ENCODE measurements around the gene THOC6. TPM values are rescaled to one million over a fixed set of nuclear protein-coding genes. Genes with fewer than 3 reads are reported as not detected.

The THOC6 gene
- total RNA-seq, 1 experiment from 2014 or later = 43.5 TPM

DNA sequence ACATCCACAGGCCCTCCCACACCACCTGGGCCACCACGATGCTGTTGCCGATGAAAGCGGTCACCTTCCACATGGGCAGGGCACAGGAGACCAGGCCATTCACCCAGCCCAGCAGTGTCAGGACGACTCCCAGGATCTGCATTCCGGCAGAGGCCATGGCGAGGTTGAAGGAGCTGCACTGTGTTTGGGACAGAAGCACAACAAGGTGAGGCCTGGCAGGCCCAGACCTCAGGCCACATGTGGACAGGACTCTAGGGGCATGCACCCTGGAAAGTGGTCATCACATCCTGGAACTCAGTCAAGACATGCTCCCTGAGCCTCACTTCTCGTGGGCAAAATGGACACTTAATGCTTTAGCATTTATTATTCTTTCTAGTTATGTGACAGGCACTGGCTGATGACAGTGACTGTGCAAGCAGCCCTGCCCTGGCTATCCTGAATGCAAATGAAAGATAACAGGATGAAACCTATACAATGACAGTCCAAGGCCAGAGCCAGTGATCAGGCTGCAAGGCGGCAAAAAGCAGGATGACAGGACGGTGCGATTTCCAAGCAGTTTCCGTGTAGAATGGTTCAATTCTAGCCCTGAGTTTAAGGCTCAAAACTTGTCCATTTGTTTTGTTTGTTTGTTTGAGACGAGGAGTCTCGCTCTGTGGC, 7.8 kb upstream of the THOC6 start:
- DNase-seq (ENCODE audit: low spot score) = no peak

DNA sequence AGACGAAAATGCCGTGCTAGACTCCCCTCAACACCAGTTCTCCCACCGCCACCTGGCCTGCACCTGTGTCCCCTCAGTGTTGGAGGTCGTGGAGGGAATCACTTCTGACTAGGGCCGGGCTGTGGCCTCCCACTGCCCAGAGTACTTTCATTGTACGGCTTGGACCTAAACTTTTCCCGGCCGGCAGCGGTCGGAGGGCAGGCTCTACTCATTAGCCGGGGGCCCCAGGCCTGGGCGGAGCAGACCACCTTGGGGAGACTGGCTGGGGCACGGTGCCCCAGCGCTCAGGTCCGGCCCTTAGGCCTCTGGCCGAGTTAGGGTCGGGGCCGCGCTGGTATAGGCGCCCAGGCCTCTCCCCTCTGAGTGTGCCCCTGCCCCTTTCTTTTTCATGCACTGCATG, 6.5 kb upstream of the THOC6 start:
- DNase-seq (ENCODE audit: low spot score) = no peak

DNA sequence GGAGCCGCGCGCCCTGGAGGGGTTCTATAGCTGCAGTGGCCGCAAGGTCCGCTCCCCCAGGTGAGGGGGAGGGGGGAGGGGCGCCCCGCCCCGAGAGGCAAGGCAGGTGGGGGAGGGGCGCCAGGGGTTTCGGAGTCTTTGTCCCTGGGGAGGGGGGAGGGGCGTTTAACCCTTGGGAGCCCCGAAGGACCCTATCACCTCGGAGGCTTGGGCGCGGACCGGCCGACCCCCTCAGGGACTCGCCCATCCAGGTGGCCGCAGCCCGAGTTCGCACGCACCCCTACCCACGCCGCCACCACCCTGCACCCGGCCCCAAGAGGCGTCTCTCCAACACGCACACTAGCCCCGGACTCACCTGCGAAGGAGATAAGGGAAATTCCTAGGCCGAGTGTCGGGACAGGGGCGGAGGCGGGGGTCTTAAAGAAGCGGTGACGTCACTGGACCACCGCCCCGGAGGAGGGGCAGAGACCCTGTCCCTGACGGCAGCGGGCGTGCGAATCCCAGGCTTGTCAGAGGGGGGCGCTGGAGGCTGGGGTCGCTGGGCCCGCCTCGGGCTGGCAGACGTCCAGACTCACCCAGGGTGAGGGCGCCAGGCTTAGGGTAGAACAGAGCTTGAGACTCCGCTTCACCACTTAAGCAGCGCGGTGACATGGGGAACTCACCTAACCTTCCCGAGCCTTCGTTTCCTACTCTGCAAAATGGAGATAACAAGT, 5.9 kb upstream of the THOC6 start, which contains the start of gene CLDN6:
Gene CLDN6 (minus strand): TSS at position 390 of the 713 bp plus-strand sequence. CDS start 2,162 bp downstream, outside the sequence.
- DNase-seq (ENCODE audit: low spot score) = no peak

DNA sequence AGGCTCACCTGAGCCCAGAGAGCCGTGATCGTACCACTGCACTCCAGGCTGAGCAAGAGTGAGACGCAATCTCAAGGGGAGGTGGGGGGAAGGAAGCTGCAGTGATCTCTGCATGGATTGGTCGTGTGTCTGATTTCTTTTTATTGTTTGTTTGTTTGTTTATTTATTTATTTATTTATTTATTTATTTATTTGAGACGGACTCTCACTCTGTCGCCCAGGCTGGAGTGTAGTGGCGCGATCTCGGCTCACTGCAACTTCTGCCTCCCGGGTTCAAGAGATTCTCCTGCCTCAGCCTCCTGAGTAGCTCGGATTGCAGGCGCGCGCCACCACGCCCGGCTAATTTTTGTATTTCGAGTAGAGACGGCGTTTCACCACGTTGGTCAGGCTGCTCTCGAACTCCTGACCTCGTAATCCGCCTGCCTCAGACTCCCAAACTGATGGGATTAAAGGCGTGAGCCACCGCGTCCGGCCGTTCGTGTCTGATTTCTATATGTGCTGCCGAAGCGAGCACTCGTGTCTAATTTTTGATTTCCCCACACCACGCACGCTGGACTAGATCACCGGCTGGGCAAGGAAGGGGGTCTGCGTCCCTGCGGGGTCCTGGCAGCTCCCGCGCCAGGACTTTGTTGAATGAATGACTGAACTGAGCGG, 4.1 kb upstream of the THOC6 start:
- DNase-seq (ENCODE audit: low spot score) = no peak

DNA sequence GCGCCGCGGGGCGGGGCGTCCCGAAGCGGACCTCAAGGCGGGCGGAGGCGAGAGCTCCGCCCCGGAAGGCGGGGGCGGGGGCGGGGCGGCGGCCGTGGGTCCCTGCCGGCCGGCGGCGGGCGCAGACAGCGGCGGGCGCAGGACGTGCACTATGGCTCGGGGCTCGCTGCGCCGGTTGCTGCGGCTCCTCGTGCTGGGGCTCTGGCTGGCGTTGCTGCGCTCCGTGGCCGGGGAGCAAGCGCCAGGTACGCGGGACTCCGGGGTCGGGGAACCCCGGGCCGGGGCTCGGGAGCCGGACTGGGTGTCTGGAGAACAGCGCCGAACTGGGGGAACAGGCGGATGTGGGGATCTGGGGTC, 3.6 kb upstream of the THOC6 start, which contains the start of gene TNFRSF12A:
Gene TNFRSF12A (plus strand): TSS at position 122 of the 357 bp plus-strand sequence. CDS start 30 bp downstream, at position 152.
- DNase-seq (ENCODE audit: low spot score) = peak; percentile 63

DNA sequence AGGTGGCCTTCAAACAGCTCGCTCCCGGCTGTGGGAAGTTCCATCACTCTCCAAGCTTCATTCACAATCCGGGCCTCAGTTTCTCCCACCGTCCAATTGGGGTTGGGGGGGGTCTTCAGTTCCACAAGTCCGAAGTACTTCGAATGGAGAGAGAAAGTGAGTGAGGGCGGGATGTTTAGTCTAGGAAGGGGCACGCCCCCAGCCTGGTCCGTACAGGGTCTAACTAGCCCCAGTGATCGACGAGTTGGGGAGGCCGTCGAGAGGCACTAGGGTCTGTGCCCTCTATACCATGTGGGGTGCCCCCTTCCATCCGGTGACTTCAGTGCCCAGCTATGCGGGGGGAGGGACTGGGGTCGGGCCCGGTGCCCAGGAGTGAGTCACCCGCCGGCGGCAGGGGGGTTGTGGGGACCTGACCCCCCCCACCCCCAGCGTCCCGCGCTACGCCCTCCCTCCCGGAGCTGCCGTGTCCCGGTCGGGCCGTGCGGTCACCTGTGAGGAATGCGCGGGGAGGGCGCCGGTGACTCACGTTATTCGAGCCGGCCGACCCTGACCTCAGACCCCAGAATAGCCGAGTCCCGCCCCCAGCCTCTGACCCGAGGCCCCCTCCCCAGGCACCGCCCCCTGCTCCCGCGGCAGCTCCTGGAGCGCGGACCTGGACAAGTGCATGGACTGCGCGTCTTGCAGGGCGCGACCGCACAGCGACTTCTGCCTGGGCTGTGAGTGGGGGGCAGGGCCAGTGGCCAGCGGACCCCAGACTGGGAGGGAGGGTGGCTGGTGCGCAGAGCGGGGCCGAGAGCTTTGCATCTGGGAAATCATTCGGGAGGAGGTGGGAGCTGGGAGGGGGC, 3.0 kb upstream of the THOC6 start:
- DNase-seq (ENCODE audit: low spot score) = peak; percentile 89

DNA sequence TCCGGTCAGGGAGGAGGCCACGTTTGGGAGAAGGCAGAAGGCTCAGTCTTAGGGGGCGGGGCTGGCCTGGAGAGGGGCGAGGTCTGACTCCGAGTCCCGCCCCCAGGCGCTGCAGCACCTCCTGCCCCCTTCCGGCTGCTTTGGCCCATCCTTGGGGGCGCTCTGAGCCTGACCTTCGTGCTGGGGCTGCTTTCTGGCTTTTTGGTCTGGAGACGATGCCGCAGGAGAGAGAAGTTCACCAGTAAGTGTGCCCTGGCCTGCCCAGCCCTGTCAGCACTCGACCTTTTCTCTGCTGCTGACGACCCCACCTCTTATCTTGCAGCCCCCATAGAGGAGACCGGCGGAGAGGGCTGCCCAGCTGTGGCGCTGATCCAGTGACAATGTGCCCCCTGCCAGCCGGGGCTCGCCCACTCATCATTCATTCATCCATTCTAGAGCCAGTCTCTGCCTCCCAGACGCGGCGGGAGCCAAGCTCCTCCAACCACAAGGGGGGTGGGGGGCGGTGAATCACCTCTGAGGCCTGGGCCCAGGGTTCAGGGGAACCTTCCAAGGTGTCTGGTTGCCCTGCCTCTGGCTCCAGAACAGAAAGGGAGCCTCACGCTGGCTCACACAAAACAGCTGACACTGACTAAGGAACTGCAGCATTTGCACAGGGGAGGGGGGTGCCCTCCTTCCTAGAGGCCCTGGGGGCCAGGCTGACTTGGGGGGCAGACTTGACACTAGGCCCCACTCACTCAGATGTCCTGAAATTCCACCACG, 2.2 kb upstream of the THOC6 start:
- DNase-seq (ENCODE audit: low spot score) = peak; percentile 85

DNA sequence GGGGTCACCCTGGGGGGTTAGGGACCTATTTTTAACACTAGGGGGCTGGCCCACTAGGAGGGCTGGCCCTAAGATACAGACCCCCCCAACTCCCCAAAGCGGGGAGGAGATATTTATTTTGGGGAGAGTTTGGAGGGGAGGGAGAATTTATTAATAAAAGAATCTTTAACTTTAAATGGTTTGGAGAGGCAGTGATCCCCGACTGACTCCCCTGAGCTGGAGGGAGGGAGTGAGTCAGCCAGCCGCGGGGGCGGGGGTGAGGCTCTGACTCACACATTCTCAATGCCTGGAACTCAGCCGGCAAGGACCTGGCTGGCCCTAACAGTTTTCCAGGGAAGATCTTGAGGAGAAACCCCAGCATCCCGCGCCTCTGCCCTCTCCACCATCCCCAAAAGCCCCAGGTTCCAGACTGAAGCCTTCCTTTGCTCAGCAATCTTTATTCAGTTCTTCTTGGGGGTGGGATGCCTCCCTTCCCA, 1.6 kb upstream of the THOC6 start:
- DNase-seq (ENCODE audit: low spot score) = peak; percentile 92

DNA sequence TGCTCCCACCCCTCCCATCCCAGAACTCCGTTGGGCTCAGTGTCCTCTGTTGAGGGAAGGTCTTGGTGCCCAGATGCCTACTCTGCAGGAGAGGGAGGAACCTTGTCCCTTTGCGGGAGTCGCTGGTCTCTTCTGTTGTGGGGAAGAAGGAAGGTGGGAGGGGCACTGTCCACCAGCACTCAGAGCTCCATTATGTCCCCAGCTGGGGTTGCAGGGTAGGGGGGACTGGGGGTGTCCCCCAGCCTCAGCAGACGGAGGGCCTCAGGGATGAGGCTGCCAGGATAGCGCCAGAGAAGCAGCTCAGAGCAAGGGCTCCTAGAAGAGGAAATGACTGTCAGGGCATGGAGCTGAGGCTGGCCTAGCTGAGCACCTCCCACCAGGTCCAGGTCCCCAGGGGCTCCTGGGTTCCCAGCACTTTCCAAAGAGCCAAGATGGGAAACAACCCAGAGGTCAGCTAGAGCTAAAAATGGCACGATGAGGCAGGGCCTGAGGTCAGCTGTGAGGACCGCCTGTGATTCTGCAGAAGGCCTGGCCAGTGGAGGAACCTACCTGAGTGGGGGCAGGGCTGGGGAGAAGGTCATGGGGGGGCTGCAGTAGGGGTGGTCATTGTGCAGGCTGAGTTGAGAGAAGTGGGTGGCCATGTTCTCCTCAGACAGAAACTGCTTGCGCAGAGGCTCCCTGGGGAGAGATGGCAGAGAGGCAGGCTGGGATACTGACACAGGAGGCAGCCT, 986 bp upstream of the THOC6 start:
- DNase-seq (ENCODE audit: low spot score) = peak; percentile 39

DNA sequence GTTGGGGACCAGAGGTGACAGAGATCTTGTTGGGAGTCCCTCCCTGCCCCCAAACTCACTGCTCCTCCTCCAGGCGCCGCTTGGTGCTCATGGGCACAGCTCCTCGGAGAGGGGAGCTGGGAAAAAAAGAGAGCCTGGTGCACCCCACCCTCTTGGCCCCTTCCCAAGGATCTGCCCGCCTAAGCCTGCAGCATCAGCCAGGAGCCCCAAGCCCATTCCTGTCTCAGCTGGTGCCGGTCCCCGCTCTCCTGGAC, 493 bp upstream of the THOC6 start:
- peak; percentile 89 for DNase-seq (ENCODE audit: low spot score)

DNA sequence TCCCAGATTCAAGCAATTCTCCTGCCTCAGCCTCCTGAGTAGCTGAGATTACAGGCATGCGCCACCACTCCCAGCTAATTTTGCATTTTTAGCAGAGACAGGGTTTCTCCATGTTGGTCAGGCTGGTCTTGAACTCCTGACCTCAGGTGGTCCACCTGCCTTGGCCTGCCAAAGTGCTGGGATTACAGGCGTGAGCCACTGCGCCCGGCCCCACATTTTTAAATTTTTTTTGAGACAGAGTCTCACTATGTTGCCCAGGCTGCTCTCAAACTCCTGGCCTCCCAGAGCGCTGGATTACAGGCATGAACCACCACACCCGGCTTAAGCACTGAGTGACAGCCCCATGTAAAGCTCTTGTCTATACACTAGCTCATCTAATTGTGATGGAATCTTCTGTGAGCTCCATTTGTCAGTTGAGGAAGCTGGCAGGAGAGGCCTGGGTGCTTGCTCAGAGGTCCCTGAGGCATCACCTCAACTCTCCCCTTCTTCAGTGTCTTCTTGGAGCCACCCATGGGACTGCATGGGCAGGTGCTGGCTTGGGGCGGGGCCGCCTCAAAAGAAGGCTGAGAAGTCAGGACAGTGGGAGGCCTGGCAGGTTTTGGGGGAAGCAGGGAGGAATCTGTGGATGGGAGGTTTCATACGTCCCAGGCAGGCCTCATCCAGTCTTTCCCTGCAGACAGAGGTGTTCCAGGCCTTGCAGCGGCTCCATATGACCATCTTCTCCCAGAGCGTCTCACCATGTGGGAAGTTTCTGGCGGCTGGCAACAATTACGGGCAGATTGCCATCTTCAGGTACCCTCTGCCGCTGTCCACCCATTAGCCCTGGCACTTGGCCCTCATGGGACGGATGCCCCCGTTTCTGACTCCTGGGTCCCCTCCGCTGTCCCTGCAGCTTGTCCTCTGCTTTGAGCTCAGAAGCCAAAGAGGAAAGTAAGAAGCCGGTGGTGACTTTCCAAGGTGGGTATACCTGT, 1.5 kb downstream of the THOC6 start:
- no peak for DNase-seq (ENCODE audit: low spot score)

DNA sequence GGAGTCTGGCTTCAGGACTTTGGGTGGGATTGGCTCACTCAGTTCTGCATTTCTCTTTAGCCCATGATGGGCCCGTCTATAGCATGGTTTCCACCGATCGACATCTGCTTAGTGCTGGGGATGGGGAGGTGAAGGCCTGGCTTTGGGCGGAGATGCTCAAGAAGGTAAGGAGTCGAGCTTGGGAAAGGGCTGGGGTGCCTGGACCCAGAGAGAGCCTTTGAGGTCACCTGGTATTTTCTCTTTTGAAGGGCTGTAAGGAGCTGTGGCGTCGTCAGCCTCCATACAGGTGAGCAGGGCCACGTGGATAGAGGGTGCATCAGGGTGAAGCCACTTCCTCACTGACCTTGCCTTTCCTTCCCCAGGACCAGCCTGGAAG, 2.2 kb downstream of the THOC6 start:
- DNase-seq (ENCODE audit: low spot score) = no peak

DNA sequence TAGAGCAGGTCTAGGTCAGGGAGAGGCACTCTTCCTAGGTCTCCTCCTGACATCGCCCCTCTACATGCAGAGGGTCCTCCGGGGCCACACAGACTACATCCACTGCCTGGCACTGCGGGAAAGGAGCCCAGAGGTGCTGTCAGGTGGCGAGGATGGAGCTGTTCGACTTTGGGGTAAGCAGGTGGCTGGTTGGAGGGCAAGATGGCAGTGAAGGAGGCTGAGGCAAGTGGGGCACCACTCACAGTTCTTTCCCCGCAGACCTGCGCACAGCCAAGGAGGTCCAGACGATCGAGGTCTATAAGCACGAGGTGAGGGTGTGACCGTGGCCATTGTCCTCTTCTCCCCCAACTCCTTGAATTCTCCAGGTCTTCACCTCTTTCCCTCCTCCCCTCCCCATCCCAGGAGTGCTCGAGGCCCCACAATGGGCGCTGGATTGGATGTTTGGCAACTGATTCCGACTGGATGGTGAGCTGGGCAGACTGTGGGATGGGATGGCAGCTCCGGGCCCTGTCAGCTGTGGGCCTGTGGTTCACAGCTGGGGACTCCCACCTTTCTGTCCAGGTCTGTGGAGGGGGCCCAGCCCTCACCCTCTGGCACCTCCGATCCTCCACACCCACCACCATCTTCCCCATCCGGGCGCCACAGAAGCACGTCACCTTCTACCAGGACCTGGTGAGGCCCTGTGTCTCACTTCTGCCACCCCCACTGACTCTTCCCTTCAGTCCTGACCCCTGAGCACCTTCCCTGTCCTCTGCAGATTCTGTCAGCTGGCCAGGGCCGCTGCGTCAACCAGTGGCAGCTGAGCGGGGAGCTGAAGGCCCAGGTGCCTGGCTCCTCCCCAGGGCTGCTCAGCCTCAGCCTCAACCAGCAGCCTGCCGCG, 3.0 kb downstream of the THOC6 start:
- no peak for DNase-seq (ENCODE audit: low spot score)

DNA sequence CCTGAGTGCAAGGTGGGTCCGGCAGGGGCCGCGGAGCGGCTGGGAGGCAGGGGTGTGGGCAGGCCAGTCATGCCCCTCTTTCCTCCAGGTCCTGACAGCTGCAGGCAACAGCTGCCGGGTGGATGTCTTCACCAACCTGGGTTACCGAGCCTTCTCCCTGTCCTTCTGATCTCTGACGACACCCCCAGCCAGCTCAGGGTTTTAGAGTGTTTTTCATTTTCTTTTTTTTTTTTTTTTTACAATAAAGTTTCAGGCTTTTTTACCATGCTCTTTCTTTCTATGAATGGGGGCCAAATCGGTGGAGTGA, 3.6 kb downstream of the THOC6 start:
- DNase-seq (ENCODE audit: low spot score) = no peak

DNA sequence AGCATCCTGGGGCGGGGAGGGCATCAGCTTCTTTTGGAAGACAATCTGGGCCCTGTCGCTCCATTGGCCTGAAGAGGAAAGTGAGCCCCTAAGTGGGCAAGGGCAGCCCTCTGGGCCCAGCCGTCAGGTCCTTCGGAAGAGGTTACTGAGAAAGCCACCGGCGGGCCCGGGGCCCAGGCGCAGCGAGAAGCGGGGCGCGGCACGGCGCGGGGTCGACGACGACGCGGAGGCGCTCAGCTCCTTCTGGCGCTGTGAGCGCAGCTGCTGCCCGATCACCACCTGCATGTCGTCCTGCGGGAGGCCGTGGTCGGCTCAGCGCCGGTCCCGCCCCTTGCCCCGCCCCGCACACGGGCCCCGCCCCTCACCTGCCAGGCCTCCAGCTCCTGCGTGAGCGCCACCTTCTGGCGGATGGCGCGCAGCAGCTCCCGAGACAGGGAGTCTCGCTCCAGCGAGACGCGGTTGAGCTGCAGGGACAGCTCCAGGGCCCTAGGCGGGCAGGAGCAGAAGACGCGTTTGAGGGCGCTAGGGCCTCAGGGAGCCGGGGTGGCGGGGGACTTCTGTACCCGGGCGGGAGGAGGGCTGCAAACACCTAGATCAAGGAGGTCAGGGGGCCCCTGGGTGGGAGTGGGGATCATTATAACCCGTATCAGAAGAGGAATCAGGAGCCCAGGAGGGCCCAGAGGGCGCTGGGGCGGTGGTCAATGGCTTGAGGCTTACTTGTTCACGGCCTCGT, 4.3 kb downstream of the THOC6 start:
- no peak for DNase-seq (ENCODE audit: low spot score)

DNA sequence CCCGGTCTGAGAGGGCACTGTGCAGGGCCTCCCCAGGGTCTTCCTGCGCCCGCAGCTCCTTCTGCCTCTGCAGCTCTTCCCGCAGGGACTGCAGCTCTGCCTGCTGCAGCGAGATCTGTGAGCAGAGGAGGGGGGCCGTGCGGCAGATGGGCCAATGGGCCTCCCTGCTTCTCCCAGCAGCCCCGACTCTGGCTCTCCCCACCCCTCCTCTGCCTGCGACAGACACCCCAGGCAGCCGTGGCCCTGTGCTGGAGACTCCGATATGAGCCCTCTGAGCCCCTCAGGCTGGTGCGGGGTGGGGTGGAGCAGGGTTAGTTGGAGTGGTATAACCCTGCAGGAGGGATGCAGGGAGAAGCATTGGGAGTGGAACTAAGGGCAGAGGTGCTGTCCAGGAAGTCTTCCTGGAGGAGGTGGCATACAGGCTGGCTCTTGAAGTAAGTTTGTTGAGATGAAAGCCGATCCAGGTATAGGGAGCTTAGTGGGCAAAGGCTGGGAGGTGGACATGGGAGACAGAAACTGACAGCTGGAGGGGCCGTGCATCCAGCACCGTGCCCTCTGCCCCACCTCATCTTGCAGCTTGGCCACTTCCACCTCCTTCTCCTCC, 5.0 kb downstream of the THOC6 start:
- DNase-seq (ENCODE audit: low spot score) = no peak

DNA sequence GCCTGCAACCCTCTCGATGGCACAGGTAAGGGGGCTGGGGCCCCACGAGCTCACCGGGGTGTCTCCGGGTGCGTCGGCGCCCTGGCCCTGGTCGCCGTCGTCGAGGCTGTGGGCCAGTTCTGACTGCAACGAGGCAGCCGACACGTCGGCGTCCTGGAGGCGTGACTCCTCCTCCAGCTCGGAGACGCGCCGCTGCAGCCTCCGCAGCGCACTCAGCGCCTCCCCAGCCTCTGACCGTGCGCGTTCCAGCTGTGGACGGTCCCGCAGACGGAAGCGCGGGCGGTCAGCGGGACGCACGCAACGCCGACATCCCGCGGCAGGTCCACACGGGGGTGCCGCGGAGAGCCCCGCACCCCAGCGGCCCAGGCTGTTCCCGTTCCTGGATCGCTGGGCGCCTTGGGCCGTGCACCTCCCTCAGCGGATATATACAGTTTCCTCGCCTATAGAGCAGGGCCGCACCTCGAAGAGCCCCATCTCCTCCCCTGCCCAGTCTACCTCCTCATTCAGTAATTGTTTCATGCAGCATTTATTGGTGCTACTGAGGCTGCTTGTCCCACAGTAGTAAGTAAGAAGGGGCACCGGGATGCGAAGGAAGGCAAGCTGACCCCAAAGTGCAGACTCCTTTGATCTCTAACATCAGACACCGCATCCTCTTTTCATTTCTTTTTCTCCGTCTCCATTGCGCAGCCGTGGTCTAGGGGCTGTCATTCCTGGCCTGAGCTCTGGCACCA, 5.8 kb downstream of the THOC6 start:
- no peak for DNase-seq (ENCODE audit: low spot score)

All from H4 (cell line).